Sigmoid colon (tissue), 4 donors: ENCODE measurements around the gene TEP1.

ENCODE experiments used
- EP300 ChIP-seq, 4 donors: sonication (generic); formaldehyde crosslinking; IDR thresholded peaks; one replicate each; pipeline ENCODE4 v1.6.1; 2017; ENCODE audit warnings: antibody characterized with exemption in 4 of 4
- POLR2A ChIP-seq, 2 donors: fragments of 450-650 bp; IDR thresholded peaks; one replicate each; pipeline ENCODE4 v1.6.1; 2016; ENCODE audit warnings: antibody characterized with exemption in 2 of 2, mild to moderate bottlenecking in 2 of 2, moderate library complexity in 2 of 2
- POLR2AphosphoS5 ChIP-seq, 4 donors: sonication (generic); formaldehyde crosslinking; IDR thresholded peaks; one replicate each; pipeline ENCODE4 v1.6.1; 2017; ENCODE audit warnings: antibody characterized with exemption in 4 of 4
- TF ChIP-seq, protein P1 (sequence below), 4 experiments: fragments of 450-650 bp in 3 of 4; fragments of 200-600 bp in 1 of 4; IDR thresholded peaks; one replicate each; pipeline ENCODE4 v1.5.1; 2016 to 2019; ENCODE audit warnings: antibody characterized with exemption in 4 of 4, mild to moderate bottlenecking in 3 of 4, moderate library complexity in 2 of 4

DNA sequence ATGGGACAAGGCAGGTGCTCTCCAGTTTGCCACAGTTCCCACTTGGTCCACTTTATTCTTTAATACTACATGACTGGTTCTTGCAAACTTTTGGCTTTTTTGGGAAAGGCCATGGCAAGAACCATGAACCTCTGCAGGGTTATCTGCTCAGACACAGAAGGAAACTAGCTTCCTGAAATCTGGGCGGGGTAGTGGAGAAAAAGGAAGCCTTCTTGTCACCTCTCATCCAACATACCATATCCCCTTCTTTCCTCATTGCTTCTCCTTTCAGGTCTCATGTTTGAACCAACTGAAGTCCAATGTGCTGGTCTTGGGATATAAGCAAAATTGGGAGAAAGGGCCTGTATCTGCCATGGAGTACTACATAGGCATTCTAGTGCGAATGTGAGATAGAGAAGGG is 28.2 kb upstream of the TEP1 start:
- TF ChIP-seq, protein P1, sequence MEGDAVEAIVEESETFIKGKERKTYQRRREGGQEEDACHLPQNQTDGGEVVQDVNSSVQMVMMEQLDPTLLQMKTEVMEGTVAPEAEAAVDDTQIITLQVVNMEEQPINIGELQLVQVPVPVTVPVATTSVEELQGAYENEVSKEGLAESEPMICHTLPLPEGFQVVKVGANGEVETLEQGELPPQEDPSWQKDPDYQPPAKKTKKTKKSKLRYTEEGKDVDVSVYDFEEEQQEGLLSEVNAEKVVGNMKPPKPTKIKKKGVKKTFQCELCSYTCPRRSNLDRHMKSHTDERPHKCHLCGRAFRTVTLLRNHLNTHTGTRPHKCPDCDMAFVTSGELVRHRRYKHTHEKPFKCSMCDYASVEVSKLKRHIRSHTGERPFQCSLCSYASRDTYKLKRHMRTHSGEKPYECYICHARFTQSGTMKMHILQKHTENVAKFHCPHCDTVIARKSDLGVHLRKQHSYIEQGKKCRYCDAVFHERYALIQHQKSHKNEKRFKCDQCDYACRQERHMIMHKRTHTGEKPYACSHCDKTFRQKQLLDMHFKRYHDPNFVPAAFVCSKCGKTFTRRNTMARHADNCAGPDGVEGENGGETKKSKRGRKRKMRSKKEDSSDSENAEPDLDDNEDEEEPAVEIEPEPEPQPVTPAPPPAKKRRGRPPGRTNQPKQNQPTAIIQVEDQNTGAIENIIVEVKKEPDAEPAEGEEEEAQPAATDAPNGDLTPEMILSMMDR (IDR thresholded peaks at IDR 0.05), result no peak
- TF ChIP-seq POLR2AphosphoS5 (IDR thresholded peaks at IDR 0.05), result no peak
- TF ChIP-seq EP300 (IDR thresholded peaks at IDR 0.05), result no peak
- no peak for TF ChIP-seq POLR2A (IDR thresholded peaks at IDR 0.05)
